Fibroblast of skin of left quadriceps (primary cell): ENCODE data around the gene RBBP8NL.

ENCODE experiments used
- DNase-seq, 2 experiments: peaks; one replicate each; pipeline ENCODE4 v3.0.0-alpha.2; 2013; ENCODE audit warnings: low read depth in 2 of 2

RBBP8NL gene

GRCh38 chr20:62363920-62364851, 63.2 kb downstream of the RBBP8NL start:
- no peak for DNase-seq

- DNase-seq, result no peak
Measured at GRCh38 chr20:62362991-62363919, 64.1 kb downstream of the RBBP8NL start.

GRCh38 chr20:62362590-62362940, 64.8 kb downstream of the RBBP8NL start:
- no peak for DNase-seq

- no peak for DNase-seq
Measured at GRCh38 chr20:62361799-62362589, 65.3 kb downstream of the RBBP8NL start.

GRCh38 chr20:62360854-62361798, 66.2 kb downstream of the RBBP8NL start:
- DNase-seq, result no peak
